ENCODE results near the gene LYPD4.
"Not testable (repeated sequence)": the region's sequence is repeated elsewhere in the genome, so short reads cannot be mapped to it uniquely, and the experiment has no call there.

The LYPD4 gene

DNA sequence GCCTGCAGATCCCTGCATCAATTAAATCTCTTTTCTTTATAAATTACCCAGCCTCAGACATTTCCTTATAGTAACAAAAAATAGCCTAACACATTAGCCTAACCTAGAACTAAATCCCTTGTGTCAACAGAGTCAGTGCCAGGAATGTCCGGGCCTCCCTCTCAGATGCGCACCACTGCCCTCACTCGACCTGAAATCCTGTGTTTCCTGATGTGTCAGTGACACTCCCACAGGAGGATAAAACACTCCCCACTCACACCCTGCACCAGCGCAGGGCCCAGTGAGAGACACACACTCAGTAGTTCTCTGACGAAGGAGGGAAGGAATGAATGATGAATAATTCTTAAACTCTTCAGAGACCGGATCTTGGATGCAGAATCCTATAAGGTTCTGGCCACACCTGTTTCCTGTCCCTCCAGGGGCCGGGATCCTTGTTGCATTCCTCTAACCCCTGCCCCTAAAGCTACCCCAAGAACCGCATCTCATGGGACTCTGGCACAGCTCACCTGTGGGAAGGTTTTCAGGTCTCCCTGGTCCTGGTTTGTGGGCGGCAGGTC lies 45.0 kb downstream of the LYPD4 start:
- no peak for DNase-seq (ENCODE audit: low read depth)

DNA sequence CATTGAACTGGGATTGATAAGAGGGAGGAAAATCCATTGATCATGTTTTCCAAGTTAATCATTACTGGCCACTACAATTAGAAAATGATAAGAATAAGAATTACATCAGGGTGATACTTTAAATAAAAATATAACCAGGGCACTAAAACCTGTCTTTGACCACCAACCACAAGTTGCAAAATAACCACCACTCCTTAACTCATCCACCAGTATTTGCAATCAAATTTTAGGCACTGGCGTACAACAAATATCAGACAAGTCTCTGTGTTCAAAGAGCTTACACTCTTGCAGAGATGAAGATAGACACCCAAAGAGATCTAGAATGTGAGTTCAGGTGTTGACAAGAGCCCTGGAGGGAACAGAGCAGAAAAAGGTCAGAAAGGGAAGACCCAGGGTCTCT lies 47.6 kb downstream of the LYPD4 start:
- no peak for DNase-seq (ENCODE audit: low read depth)

DNA sequence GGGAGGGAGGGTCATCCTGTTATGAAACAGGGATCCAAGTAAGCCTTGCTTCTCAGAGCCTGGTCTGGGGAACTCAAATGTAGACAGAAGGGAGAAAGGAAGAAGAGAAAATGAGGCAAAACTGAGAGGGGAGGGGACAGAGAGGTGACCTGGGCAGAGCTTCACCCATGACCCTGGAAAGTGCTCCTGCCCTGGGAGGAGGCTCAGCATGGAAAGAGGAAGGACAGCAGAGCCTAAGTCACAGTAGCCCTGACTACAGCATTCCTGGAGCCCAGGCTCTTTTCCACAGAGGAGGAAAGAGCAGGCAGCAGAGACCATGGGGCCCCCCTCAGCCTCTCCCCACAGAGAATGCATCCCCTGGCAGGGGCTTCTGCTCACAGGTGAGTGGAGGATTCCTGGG lies 48.1 kb downstream of the LYPD4 start, which contains the start of gene CEACAM3:
CEACAM3 (plus strand) TSS at position 226 of the 400 bp plus-strand sequence; CDS start at position 317, 91 bp downstream.
- no peak for DNase-seq (ENCODE audit: low read depth)

DNA sequence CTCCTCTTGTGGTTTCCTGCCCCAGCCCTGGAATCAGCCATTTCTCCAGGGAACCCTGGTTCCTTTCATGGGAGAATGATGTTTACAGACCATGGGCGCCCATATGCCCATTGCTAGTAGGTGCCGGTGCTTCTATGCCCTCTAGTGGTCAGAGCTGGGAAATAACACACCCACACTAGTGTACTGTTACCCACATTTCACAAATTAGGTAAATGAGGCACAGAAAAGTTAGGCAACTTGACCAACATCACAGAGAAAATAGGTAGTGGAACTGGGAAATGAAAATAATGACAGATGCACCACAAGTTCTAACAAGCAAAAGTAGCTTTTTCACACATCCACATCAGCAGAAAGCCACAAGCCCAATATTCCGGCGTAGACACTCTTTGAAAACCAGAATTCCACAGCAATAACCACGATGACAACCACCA lies 49.4 kb downstream of the LYPD4 start:
- DNase-seq (ENCODE audit: low read depth) = peak; percentile 36

DNA sequence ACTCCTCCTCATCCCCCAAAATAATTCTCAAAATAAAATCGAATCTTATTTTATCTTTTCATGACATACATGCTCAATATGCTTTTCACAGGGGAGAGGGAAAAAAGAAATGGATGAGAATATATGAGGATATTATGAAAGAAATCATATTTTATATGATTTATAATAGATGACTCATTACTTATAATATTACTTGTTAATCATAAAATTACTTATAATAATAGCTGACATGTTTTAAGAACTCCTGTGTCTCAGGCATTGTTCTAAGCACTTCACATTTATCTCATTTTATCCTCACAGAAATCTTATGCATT lies 51.1 kb downstream of the LYPD4 start:
- no peak for DNase-seq (ENCODE audit: low read depth)

DNA sequence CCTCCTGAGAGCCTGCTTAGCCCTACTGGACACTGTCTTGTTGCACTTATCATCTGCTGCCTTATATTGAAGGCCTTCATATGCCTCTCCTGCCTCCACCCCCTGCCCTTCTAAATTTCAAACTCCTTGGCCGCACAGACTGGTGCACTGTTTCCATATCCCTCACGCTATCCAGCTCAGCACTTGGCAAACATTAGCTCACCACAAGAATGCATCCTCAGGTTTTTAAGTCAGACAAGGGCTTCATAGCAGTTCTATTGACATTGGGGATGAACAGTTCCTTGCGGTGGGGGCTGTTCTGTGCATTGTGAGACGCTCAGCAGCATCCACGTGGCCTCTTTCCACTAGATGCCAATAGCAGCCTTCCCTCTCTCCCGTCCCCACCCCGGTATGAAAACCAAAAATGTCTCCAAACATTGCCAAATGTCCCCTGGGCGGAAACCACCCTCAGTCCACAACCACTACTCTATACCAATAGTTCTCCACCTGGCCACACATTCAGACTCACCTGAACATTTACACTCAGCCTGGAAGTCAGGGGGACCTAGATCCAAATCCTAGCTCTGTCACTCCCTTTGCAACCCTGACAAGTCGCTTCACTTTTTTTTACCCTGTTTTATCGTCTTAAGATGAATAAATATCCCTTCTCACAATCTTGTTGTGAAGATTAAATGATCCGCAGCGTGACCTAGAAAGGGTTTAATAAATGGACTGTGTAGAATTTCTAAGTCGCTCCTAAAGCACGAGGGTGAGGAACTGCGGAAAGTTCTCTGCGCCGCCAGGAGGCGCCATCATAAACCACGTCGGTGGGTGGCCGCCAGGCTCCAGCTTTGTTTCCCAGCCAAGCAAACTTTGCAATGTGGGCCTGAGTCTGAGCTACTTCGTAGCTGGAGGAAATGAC lies 51.7 kb downstream of the LYPD4 start:
- peak; percentile 38 for DNase-seq (ENCODE audit: low read depth)

DNA sequence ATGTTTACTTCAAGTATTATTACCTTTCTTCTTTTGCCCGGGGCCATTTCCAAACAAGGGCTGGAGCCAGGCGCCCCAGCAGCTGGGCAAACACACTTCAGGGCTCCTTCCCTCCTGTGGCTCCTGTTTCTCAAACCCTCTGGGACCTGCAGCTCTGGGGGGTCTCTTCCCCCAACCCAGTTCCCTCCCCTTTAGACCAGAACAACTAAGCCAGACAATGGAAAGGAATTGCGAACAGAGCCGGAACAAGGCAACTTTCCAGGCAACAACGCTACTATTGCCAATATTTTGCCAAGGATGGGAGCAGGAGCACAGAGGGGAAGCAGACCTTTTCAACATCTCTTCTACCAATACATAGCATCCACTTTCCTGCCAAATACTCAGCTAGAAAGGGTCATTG lies 55.4 kb downstream of the LYPD4 start:
- not testable (repeated sequence) for DNase-seq (ENCODE audit: low read depth)

DNA sequence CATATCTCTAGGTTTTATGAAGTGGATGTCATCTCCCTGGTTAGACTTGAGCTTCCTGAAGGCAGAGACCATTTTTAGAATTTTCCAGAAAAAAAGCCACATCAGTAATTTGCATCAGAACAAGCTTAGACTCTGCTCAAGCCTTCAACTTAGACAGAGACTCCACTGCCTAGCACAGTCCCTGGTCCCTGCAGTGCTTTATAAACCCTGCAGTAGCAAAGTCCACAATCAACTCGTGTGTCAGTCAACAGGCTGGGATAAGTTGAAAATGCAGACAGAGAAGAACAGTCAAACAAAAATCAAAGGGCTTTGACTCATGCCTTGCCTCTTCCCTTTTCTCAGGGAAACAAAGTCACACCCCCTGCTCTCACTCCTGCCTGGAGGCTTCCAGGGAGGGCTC lies 56.0 kb downstream of the LYPD4 start:
- not testable (repeated sequence) for DNase-seq (ENCODE audit: low read depth)

Data from activated T-cell treated with anti-CD3 and anti-CD28 coated beads for 1 hour (primary cell).